ENCODE results near the gene DHX8. TPM values are rescaled to one million over a fixed set of nuclear protein-coding genes. Genes with fewer than 3 reads are reported as not detected.

DHX8 gene
- total and polyA plus RNA-seq, 10 of the 15 experiments (the other 5 are each of a cell fraction or from before 2014, with no cell fraction given), result 27.6 to 50.4 (median 35.7) TPM

DNA sequence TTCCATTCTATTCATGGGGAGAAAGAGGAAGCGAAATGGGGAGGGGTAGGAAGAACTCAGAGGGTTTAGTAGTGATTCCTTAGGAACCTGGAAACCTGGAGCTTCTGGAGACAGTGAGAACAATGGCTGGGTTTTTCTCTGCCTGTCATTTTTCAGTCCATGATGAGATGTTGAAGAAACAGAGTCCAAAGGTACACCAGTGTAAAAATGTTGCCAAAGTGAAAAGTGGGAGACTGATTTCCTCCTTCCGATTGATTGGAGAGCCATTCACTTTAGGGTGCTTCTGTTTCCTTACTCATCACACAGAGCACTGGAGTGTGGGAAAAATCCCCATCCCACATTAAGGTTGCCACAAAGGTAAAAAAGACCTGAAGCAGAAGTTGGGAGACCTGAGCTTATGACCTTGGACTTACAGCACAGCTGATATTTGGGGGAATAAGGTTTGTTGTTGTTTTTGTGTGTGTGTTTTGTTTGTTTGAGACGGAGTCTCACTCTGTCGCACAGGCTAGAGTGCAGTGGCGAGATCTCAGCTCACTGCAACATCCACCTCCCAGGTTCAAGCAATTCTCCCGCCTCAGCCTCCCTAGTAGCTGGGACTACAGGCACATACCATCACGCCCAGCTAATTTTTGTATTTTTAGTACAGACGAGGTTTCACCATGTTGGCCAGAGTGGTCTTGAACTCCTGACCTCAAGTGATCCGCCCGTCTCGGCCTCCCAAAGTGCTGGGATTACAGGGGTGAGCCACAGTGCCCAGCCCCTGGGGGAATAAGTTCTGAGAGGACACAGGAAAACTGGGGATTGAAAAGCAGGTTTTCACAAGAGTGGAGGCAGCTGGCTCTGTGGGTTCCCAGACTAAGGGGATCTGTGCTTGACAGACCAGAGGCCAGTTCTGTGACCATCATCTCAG is 1.4 kb upstream of the DHX8 start:
- intact Hi-C loops (cut with micrococcal nuclease; ENCODE audit: unreplicated experiment), result loop anchor here (1.0 kb wide), 3 partner anchors 88 to 114 kb away; no protein-coding TSS in a partner anchor
- TF ChIP-seq CBX3 (IDR thresholded peaks at IDR 0.05; ENCODE audit: borderline replicate concordance, low read depth), result no peak
- no peak for TF ChIP-seq MAX (IDR thresholded peaks at IDR 0.05; ENCODE audit: low read depth, low read length)
- TF ChIP-seq, protein P1, sequence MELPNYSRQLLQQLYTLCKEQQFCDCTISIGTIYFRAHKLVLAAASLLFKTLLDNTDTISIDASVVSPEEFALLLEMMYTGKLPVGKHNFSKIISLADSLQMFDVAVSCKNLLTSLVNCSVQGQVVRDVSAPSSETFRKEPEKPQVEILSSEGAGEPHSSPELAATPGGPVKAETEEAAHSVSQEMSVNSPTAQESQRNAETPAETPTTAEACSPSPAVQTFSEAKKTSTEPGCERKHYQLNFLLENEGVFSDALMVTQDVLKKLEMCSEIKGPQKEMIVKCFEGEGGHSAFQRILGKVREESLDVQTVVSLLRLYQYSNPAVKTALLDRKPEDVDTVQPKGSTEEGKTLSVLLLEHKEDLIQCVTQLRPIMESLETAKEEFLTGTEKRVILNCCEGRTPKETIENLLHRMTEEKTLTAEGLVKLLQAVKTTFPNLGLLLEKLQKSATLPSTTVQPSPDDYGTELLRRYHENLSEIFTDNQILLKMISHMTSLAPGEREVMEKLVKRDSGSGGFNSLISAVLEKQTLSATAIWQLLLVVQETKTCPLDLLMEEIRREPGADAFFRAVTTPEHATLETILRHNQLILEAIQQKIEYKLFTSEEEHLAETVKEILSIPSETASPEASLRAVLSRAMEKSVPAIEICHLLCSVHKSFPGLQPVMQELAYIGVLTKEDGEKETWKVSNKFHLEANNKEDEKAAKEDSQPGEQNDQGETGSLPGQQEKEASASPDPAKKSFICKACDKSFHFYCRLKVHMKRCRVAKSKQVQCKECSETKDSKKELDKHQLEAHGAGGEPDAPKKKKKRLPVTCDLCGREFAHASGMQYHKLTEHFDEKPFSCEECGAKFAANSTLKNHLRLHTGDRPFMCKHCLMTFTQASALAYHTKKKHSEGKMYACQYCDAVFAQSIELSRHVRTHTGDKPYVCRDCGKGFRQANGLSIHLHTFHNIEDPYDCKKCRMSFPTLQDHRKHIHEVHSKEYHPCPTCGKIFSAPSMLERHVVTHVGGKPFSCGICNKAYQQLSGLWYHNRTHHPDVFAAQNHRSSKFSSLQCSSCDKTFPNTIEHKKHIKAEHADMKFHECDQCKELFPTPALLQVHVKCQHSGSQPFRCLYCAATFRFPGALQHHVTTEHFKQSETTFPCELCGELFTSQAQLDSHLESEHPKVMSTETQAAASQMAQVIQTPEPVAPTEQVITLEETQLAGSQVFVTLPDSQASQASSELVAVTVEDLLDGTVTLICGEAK (IDR thresholded peaks at IDR 0.05; ENCODE audit: borderline replicate concordance), result no peak
- no peak for TF ChIP-seq FOXM1 (IDR thresholded peaks at IDR 0.05; ENCODE audit: low read depth, low read length)
- TF ChIP-seq NRF1 (conservative IDR thresholded peaks at IDR 0.05; ENCODE audit: low read depth, low read length), result no peak
- TF ChIP-seq, protein P2, sequence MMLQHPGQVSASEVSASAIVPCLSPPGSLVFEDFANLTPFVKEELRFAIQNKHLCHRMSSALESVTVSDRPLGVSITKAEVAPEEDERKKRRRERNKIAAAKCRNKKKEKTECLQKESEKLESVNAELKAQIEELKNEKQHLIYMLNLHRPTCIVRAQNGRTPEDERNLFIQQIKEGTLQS (IDR thresholded peaks at IDR 0.05; ENCODE audit: borderline replicate concordance, extremely low read depth, low read depth, low read length), result no peak
- TF ChIP-seq ZNF622 (IDR thresholded peaks at IDR 0.05), result no peak
- no peak for TF ChIP-seq ZBTB11 (CRISPR knock-in tag; IDR thresholded peaks at IDR 0.05)
- TF ChIP-seq ESRRA (IDR thresholded peaks at IDR 0.05; ENCODE audit: low read length), result no peak

More for the DNA sequence above, 1.4 kb upstream of the DHX8 start:
- DNase-seq (ENCODE audit: low read depth, low spot score) (no peak), FAIRE-seq (no peak), ATAC-seq (no peak)
- H3K4me3 ChIP-seq, result no peak overlapping the region
- H2AFZ ChIP-seq (ENCODE audit: control insufficient read depth, low read depth, low read length), result peak overlapping the region; percentile 33
- CTCF ChIA-PET, result interaction anchor here (0.5 to 9.2 kb wide), 25 partner anchors 8 to 484 kb away, joined by 3 to 248 read pairs (median 5); partner anchors contain the start of genes ARL4D and RPL27
- no peaks in the 10 kb centered on the region for H3K27me3 ChIP-seq (replicated peaks in 1 of 2; ENCODE audit: control insufficient read depth in 2 of 2, insufficient read depth in 2 of 2, low read length in 1 of 2)
- SMC1A ChIA-PET (ENCODE audit: uncharacterized antibody, unreplicated experiment), result interaction anchor here (0.8 to 5.4 kb wide), 10 partner anchors 36 to 458 kb away, joined by 3 to 117 read pairs (median 10); partner anchors contain the start of gene ARL4D
- POLR2A ChIA-PET, result interaction anchor here (1.1 to 3.1 kb wide), 6 partner anchors 82 to 150 kb away, joined by 3 to 12 read pairs (median 5); partner anchors contain the start of gene ARL4D
- no peak overlapping the region for H3K27ac ChIP-seq (ENCODE audit: control insufficient read depth, insufficient read depth)
- peaks cover 35% of the 10 kb centered on the region for H3K79me2 ChIP-seq (ENCODE audit: control insufficient read depth, insufficient read depth, low read length)
- in situ Hi-C loops (cut with MboI), result loop anchor here (5.0 kb wide), 2 partner anchors 95 to 275 kb away; no protein-coding TSS in a partner anchor
- no peaks in the 10 kb centered on the region for H3K36me3 ChIP-seq (ENCODE audit: control insufficient read depth in 2 of 2, insufficient read depth in 2 of 2, low read length in 1 of 2)
- H4K20me1 ChIP-seq (ENCODE audit: control insufficient read depth, insufficient read depth), result no peaks in the 10 kb centered on the region
- H3K4me1 ChIP-seq (ENCODE audit: control insufficient read depth, insufficient read depth, low read length), result peaks cover 13% of the 10 kb centered on the region
- BruUV-seq (replicated peaks), result no TSS peak
- RAD21 ChIA-PET (ENCODE audit: unreplicated experiment), result interaction anchor here (0.9 to 5.2 kb wide), 6 partner anchors 88 to 148 kb away, joined by 3 to 79 read pairs (median 32); no protein-coding TSS in a partner anchor
- H3K4me2 ChIP-seq (ENCODE audit: control insufficient read depth, insufficient read depth), result no peak overlapping the region
- 71% methylated on average over 11 of the region's 11 CpGs for WGBS (ENCODE audit: insufficient coverage, insufficient replicate concordance, low lambda C conversion rate, missing lambda C conversion rate)
- H3K9ac ChIP-seq (ENCODE audit: control insufficient read depth, insufficient read depth, low read length), result no peak overlapping the region
- no peaks in the 10 kb centered on the region for H3K9me3 ChIP-seq (replicated peaks; ENCODE audit: control insufficient read depth, insufficient read depth, low read length)
